Loucy (cell line): Measurements from ENCODE around the gene AKNA.

Experiments
- H2AFZ ChIP-seq: fragments of 200-600 bp; sonication (generic); 2 replicates; pipeline ENCODE4 v1.6.0; 2016; ENCODE audit warnings: antibody characterized with exemption, mild to moderate bottlenecking, low read length, moderate library complexity
- H3F3A ChIP-seq: fragments of 200-600 bp; 2 replicates; pipeline ENCODE4 v1.6.0; 2016; ENCODE audit warnings: antibody characterized with exemption, low read depth, mild to moderate bottlenecking
- H3K27me3 ChIP-seq: fragments of 200-600 bp; sonication (generic); 2 replicates; pipeline ENCODE4 v1.6.1; 2014; ENCODE audit warnings: low read length, mild to moderate bottlenecking; ENCODE audit not compliant: insufficient read depth, poor library complexity, severe bottlenecking
- H3K36me3 ChIP-seq: fragments of 200-600 bp; sonication (generic); 2 replicates; pipeline ENCODE4 v1.6.1; 2016; ENCODE audit warnings: low read length; ENCODE audit not compliant: insufficient read depth
- H3K4me1 ChIP-seq: fragments of 200-600 bp; sonication (generic); 2 replicates; pipeline ENCODE4 v1.5.1; 2014; ENCODE audit warnings: low read length, mild to moderate bottlenecking; ENCODE audit not compliant: insufficient read depth, poor library complexity, severe bottlenecking
- H3K4me2 ChIP-seq: fragments of 200-600 bp; sonication (generic); 2 replicates; pipeline ENCODE4 v1.6.0; 2014; ENCODE audit warnings: antibody characterized with exemption, low read length, low read depth, mild to moderate bottlenecking; ENCODE audit not compliant: poor library complexity, severe bottlenecking
- H3K4me3 ChIP-seq: fragments of 200-600 bp; sonication (generic); 2 replicates; pipeline ENCODE4 v1.5.1; 2014; ENCODE audit warnings: low read length, mild to moderate bottlenecking, mixed read lengths; ENCODE audit not compliant: poor library complexity, severe bottlenecking
- H3K79me2 ChIP-seq: fragments of 200-600 bp; sonication (generic); 2 replicates; pipeline ENCODE4 v1.6.1; 2014; ENCODE audit warnings: low read length; ENCODE audit not compliant: insufficient read depth
- H3K9ac ChIP-seq: fragments of 200-600 bp; sonication (generic); 2 replicates; pipeline ENCODE4 v1.6.0; 2014; ENCODE audit warnings: mild to moderate bottlenecking, low read depth, low read length, moderate library complexity; ENCODE audit not compliant: poor library complexity, severe bottlenecking
- H3K9me2 ChIP-seq: fragments of 200-600 bp; sonication (generic); replicated peaks from 2 replicates; pipeline ENCODE4 v1.6.1; 2016; ENCODE audit warnings: low read depth, low read length, mixed read lengths
- H3K9me3 ChIP-seq: fragments of 200-600 bp; sonication (generic); 2 replicates; pipeline ENCODE4 v1.6.1; 2014; ENCODE audit warnings: mild to moderate bottlenecking, antibody characterized with exemption, low read length, low read depth; ENCODE audit not compliant: insufficient read depth
- H4K20me1 ChIP-seq: fragments of 200-600 bp; sonication (generic); 2 replicates; pipeline ENCODE4 v1.6.0; 2014; ENCODE audit warnings: antibody characterized with exemption, low read length, mild to moderate bottlenecking; ENCODE audit not compliant: insufficient read depth, poor library complexity, severe bottlenecking
- EZH2phosphoT487 ChIP-seq: fragments of 200-600 bp; IDR thresholded peaks from 2 replicates; pipeline ENCODE4 v1.6.1; 2018; ENCODE audit warnings: antibody characterized with exemption, mild to moderate bottlenecking, moderate library complexity, borderline replicate concordance
- TF ChIP-seq, protein P1 (sequence below): fragments of 200-600 bp; sonication (generic); conservative IDR thresholded peaks from 2 replicates; pipeline ENCODE4 v1.5.1; 2014; ENCODE audit warnings: mild to moderate bottlenecking, antibody characterized with exemption, low read length

AKNA gene

DNA sequence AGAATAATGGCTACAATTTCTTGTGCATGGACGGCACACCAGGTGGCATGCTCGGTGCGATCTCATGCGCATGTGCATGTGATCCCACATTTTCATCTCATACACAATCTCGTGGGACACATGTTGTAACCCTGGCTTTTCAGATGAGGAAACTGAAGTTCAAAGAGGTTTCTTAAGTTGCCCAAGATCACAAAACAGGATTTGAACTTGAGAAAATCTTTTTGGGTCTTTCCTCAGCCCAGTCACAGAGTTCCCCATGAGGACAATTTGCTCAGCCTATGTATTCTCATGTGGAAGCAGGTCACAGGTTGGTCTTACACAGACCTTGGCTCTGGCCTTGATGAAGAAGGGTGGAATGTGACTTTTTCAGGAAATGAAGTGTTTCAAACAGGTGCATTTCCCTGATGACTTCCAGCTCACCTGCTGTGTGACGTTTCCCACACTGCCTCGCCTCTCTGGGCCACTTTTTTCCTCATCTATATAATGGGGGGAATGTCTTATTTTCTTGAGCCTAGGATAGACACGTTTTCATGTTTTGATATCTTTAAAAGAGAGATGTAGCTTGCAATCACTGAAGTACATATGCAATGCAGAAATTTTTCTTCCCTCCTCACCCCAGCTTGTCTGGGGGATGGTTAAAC, 71.9 kb downstream of the AKNA start:
- Histone ChIP-seq H3K9me3 (no peaks in the 10 kb centered on the region), H3F3A (no peaks in the 10 kb centered on the region), H3K4me3 (no peak overlapping the region), H3K27me3 (no peaks in the 10 kb centered on the region), H3K9me2 (no peaks in the 10 kb centered on the region), H3K4me2 (no peak overlapping the region), H3K79me2 (no peaks in the 10 kb centered on the region), H3K4me1 (no peaks in the 10 kb centered on the region), H4K20me1 (no peaks in the 10 kb centered on the region), H3K36me3 (no peaks in the 10 kb centered on the region), H2AFZ (no peak overlapping the region), H3K9ac (no peak overlapping the region)
- no peak for TF ChIP-seq EZH2phosphoT487
- TF ChIP-seq, protein P1, sequence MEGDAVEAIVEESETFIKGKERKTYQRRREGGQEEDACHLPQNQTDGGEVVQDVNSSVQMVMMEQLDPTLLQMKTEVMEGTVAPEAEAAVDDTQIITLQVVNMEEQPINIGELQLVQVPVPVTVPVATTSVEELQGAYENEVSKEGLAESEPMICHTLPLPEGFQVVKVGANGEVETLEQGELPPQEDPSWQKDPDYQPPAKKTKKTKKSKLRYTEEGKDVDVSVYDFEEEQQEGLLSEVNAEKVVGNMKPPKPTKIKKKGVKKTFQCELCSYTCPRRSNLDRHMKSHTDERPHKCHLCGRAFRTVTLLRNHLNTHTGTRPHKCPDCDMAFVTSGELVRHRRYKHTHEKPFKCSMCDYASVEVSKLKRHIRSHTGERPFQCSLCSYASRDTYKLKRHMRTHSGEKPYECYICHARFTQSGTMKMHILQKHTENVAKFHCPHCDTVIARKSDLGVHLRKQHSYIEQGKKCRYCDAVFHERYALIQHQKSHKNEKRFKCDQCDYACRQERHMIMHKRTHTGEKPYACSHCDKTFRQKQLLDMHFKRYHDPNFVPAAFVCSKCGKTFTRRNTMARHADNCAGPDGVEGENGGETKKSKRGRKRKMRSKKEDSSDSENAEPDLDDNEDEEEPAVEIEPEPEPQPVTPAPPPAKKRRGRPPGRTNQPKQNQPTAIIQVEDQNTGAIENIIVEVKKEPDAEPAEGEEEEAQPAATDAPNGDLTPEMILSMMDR: no peak

DNA sequence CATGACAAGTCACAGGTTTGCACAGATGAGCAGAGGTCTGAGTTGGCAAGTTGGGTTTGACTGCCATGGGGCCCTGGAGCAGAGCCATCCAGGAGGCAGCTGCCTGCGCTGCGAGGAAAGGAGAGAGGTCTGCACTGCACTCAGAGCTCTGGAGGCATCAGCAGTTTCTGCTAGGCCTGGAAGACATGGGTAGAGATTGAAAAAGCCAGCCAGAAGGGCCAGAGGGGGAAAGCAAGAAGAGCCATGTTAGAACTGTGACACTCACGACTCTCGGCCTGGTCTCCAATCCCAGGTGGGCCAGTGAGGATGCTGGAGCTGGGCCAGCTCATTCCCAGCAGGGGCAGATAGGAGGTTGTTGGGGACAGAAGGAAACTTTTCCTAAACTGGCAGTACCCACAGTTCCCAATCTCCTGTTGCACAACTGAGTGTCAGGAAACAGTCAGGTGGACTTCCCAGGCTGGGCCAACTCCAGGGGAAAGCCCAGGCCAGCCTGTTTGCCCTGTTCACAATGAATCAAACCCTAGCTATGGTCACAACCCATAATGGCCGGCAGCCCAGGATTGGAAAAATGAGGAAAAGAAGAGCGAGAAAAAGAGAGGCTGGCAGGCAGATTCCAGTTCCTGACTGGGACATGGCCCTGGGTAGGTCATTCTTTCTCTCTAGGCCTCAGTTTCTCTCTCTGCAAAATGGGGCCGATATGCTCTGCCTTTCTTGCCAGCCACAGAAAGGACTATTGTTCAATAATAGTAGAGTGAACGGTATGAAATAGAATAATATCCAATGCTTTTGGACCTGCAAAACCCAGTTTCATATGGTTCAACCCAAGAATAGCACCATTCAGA, 72.7 kb downstream of the AKNA start:
- TF ChIP-seq, protein P1: no peak
- TF ChIP-seq EZH2phosphoT487: no peak
- Histone ChIP-seq H3K9ac (no peak overlapping the region), H3K9me2 (no peaks in the 10 kb centered on the region), H3K9me3 (no peaks in the 10 kb centered on the region), H3K36me3 (no peaks in the 10 kb centered on the region), H3K27me3 (no peaks in the 10 kb centered on the region), H3K79me2 (no peaks in the 10 kb centered on the region), H3F3A (no peaks in the 10 kb centered on the region), H3K4me3 (no peak overlapping the region), H4K20me1 (no peaks in the 10 kb centered on the region), H3K4me1 (no peaks in the 10 kb centered on the region), H2AFZ (no peak overlapping the region), H3K4me2 (no peak overlapping the region)

DNA sequence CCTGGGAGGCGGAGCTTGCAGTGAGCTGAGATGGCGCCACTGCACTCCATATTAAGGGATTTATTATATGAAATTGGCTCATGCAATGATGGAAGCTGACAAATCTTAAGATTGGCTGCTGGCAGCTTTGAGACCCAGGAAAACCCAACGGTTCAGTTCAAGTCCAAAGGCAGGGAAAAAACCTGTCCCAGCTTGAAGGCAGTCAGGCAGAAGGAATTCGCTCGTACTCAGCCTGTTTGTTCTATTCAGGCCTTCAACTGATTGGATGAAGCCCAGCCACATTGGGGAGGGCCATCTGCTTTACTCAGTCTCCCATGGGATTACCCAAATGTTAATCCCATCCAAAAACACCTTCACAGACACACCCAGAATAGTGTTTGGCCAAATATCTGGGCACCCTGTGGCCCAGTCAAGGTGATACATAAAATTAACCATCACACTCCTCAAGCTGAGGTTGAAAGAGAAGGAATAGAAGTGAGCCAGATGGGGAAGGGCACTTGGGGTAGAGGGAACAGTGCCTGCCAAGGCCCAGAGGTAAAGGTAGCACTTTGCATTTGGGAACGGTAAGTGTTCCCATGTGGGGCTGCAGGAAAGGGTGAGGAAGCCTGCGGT, 73.4 kb downstream of the AKNA start:
- H4K20me1 ChIP-seq: no peaks in the 10 kb centered on the region
- no peak overlapping the region for H3K4me3 ChIP-seq
- no peak overlapping the region for H2AFZ ChIP-seq
- no peak overlapping the region for H3K9ac ChIP-seq
- no peaks in the 10 kb centered on the region for H3K36me3 ChIP-seq
- H3K9me3 ChIP-seq: no peaks in the 10 kb centered on the region
- H3K4me2 ChIP-seq: no peak overlapping the region
- H3K79me2 ChIP-seq: no peaks in the 10 kb centered on the region
- no peaks in the 10 kb centered on the region for H3K27me3 ChIP-seq
- no peaks in the 10 kb centered on the region for H3K4me1 ChIP-seq
- no peak for TF ChIP-seq EZH2phosphoT487
- TF ChIP-seq, protein P1: no peak
- no peaks in the 10 kb centered on the region for H3F3A ChIP-seq
- H3K9me2 ChIP-seq: no peaks in the 10 kb centered on the region
